ENCODE measurements around the gene TBCK.
"Not testable (repeated sequence)": the region's sequence is repeated elsewhere in the genome, so short reads cannot be mapped to it uniquely, and the experiment has no call there.

Gene TBCK

DNA sequence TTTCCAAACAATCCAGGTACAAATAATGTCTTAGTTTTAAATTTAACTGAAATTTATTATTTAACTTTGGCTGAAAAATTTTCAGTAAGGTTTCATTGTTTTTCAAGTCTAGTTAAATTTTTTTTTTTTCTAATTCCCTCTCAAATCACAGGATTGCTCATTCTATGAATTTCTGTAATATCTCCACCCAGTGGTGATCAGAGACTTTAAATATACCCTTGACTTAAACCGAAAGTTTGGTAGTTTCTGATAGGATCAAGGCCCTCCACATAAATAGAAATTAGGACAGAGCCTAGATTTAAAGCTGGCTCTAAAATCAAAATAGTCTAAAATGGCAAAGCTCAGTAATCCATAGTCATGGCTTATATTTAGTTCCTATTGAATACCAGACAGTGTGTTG is 175.4 kb downstream of the TBCK start:
- TF ChIP-seq ZFX (IDR thresholded peaks at IDR 0.05): no peak
- TF ChIP-seq, protein P1, sequence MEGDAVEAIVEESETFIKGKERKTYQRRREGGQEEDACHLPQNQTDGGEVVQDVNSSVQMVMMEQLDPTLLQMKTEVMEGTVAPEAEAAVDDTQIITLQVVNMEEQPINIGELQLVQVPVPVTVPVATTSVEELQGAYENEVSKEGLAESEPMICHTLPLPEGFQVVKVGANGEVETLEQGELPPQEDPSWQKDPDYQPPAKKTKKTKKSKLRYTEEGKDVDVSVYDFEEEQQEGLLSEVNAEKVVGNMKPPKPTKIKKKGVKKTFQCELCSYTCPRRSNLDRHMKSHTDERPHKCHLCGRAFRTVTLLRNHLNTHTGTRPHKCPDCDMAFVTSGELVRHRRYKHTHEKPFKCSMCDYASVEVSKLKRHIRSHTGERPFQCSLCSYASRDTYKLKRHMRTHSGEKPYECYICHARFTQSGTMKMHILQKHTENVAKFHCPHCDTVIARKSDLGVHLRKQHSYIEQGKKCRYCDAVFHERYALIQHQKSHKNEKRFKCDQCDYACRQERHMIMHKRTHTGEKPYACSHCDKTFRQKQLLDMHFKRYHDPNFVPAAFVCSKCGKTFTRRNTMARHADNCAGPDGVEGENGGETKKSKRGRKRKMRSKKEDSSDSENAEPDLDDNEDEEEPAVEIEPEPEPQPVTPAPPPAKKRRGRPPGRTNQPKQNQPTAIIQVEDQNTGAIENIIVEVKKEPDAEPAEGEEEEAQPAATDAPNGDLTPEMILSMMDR (conservative IDR thresholded peaks at IDR 0.05): no peak
- H3K27ac ChIP-seq: no peak overlapping the region

DNA sequence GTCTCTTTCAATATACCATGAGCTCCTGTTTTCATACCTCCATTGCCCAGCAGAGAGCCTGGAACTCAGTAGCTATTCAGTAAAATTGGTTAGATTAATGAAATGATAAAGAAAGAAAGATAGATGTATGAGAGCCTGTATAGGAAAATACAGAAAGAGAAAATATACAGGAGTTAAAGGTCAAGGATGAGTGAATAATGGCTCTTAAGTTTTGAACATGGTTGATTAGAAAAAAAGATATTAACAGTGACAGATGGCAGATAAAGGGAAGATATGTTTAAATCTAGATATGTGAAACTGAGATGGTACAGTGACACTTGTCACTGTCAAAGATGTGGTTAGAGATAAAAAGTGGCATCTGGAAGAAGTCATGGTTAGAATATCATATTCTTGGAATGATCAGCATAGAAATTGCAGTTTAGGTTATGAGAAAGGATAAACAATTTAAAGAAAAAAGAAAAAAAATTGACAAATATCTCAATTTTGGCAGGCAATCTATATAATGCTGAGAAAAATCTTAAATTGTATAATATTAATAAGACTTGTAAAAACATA is 179.2 kb downstream of the TBCK start:
- TF ChIP-seq, protein P1 (conservative IDR thresholded peaks at IDR 0.05): no peak
- TF ChIP-seq ZFX (IDR thresholded peaks at IDR 0.05): no peak
- H3K27ac ChIP-seq: no peak overlapping the region

DNA sequence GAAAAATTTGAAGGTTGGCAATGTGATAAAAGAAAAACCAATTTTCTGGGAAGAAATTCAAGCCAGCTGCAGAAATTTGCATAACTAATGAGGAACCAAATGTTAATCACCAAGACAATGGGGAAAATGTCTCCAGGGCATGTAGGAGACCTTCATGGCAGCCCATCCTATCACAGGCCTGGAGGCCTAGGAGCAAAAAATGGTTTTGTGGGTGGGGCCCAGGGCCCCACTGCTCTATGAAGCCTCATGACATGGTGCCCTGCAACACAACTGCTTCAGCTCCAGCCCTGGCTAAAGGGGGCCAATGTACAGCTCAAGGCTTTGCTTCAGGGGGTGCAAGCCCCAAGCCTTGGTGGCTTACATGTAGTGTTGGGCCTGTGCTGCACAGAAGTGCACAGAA is 184.0 kb downstream of the TBCK start:
- no peak overlapping the region for H3K27ac ChIP-seq
- TF ChIP-seq, protein P1 (conservative IDR thresholded peaks at IDR 0.05): no peak
- no peak for TF ChIP-seq ZFX (IDR thresholded peaks at IDR 0.05)

DNA sequence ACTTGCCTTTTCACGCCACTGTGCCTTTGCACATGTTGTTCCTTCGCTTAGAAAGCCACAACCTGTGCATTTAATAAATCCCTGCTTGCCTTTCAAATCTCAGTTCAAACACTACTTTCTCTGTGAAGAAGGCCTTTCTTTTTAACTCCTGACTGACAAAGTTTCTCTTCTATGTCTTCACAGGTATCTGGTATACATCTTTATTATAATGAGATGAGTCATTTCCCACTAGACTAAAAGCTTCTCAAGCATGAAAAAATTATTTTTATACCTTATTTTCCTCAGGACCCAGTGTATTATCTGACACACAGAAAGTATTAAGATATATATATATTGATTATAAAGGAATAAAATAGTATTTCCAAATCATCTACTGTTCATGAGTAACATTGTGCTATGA is 189.9 kb downstream of the TBCK start:
- H3K27ac ChIP-seq: no peak overlapping the region
- TF ChIP-seq, protein P1 (conservative IDR thresholded peaks at IDR 0.05): no peak
- TF ChIP-seq ZFX (IDR thresholded peaks at IDR 0.05): no peak

DNA sequence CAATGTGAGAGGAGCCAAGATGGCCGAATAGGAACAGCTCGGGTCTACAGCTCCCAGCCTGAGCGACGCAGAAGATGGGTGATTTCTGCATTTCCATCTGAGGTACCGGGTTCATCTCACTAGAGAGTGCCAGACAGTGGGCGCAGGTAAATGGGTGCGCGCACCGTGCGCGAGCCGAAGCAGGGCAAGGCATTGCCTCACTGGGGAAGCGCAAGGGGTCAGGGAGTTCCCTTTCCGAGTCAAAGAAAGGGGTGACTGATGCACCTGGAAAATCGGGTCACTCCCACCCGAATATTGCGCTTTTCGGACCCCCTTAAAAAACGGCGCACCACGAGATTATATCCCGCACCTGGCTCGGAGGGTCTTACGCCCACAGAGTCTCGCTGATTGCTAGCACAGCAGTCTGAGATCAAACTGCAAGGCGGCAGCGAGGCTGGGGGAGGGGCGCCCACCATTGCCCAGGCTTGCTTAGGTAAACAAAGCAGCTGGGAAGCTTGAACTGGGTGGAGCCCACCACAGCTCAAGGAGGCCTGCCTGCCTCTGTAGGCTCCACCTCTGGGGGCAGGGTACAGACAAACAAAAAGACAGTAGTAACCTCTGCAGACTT is 196.0 kb downstream of the TBCK start:
- H3K27ac ChIP-seq: not testable (repeated sequence)

DNA sequence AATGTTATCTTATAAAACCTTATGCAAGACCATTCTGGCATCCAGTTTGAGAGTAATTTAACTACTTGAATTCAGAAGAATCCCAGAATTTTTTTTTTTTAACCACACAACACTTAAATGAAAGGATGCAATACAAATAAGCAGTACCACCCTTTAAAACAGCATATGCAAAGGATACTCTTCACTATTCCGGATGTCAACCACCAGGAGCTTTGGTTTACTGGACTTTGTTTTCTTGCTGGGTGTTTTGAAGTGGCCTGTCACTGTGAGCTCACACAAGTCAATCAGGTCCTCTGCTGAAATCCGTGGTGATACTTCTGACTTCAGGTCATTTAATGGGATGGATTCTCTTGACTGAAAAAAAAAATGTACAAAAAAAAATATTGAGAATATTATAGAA is 200.0 kb downstream of the TBCK start:
- H3K27ac ChIP-seq: no peak overlapping the region
- TF ChIP-seq ZFX (IDR thresholded peaks at IDR 0.05): no peak
- TF ChIP-seq, protein P1 (conservative IDR thresholded peaks at IDR 0.05): no peak

DNA sequence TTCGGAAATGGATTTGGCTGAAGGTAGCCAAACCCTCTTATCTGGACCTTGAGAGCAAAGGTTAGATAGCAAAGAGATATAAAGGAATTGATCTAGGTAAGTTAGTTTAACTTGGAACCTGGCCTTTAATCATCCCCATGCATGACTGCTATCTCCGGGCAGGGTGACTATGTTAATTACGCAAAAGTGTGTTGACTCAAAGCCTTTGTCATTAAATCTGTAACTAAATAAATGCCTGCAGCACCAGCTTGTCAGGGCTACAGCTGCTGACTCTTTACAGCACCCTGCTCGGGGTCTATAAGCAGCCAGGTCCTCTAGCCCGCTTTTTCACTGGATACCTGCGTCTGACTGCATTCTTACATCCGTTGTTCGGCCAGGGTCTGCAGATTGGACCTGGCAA is 201.7 kb downstream of the TBCK start:
- TF ChIP-seq ZFX (IDR thresholded peaks at IDR 0.05): no peak
- TF ChIP-seq, protein P1 (conservative IDR thresholded peaks at IDR 0.05): no peak
- H3K27ac ChIP-seq: no peak overlapping the region

DNA sequence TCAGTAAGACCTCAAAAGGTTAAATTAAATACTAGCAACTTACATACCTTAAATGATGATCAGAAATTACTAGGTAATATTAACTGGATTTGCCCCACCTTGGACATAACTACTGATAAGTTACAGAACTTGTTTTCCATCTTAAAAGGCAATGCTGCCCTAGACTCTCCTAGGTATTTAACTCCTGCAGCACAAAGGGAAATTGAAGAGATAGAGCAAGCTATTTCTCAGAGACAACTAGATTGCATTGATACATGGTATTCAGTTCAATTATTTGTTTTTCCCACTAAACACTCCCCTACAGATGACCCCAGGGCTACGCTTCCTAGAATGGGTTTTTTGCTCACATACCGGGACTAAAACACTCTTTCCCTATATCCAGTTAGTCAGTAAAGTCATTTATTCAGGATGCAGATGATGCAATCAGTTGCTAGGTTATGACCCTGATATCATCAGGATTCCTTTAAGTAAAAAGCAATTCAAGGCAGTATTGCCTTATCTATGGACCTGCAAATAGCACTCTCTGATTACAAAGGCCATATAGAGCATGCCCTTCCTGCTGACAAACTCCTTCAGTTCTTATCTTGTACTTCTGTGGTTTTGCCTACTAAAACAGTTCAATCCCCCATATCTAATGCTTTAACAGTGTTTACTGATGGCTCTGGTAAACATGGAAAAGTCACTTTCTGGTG is 204.1 kb downstream of the TBCK start:
- not testable (repeated sequence) for H3K27ac ChIP-seq
